Smooth muscle cell (in vitro differentiated cells): ENCODE data around the gene PALM. TPM values are rescaled to one million over a fixed set of nuclear protein-coding genes. Genes with fewer than 3 reads are reported as not detected.

Source experiments
- DNase-seq: peaks from one replicate; lab custom pipeline; 2025; ENCODE audit not compliant: unreplicated experiment; lab: John Stamatoyannopoulos, UW
- H2AFZ ChIP-seq: fragments of 200-600 bp; sonication (generic); 2 replicates; pipeline ENCODE4 v1.6.0; 2016; ENCODE audit warnings: antibody characterized with exemption, low read depth, mild to moderate bottlenecking
- H3F3A ChIP-seq: fragments of 200-600 bp; sonication (generic); 2 replicates; pipeline ENCODE4 v1.6.0; 2017; ENCODE audit warnings: antibody characterized with exemption, low read depth
- H3K27ac ChIP-seq: fragments of 200-600 bp; sonication (generic); 2 replicates; pipeline ENCODE4 v1.5.1; 2016; ENCODE audit warnings: low read depth, mild to moderate bottlenecking
- H3K27me3 ChIP-seq: fragments of 200-600 bp; sonication (generic); 2 replicates; pipeline ENCODE4 v1.6.1; 2016; ENCODE audit warnings: low read depth, mild to moderate bottlenecking
- H3K36me3 ChIP-seq: fragments of 200-600 bp; sonication (generic); 2 replicates; pipeline ENCODE4 v1.5.1; 2016; ENCODE audit warnings: low read depth
- H3K4me1 ChIP-seq: fragments of 200-600 bp; sonication (generic); 2 replicates; pipeline ENCODE4 v1.5.1; 2016; ENCODE audit warnings: low read depth
- H3K4me2 ChIP-seq: fragments of 200-600 bp; sonication (generic); 2 replicates; pipeline ENCODE4 v1.6.0; 2016; ENCODE audit warnings: mild to moderate bottlenecking
- H3K4me3 ChIP-seq: fragments of 200-600 bp; sonication (generic); 2 replicates; pipeline ENCODE4 v1.5.1; 2016; ENCODE audit warnings: mild to moderate bottlenecking
- H3K79me2 ChIP-seq: fragments of 200-600 bp; sonication (generic); 2 replicates; pipeline ENCODE4 v1.6.0; 2016; ENCODE audit warnings: low read depth, mild to moderate bottlenecking
- H3K9ac ChIP-seq: fragments of 200-600 bp; sonication (generic); 2 replicates; pipeline ENCODE4 v1.6.0; 2016; ENCODE audit warnings: low read depth
- H3K9me3 ChIP-seq: fragments of 200-600 bp; sonication (generic); replicated peaks from 2 replicates; pipeline ENCODE4 v1.5.1; 2016; ENCODE audit warnings: low read depth
- H4K20me1 ChIP-seq: fragments of 200-600 bp; sonication (generic); 2 replicates; pipeline ENCODE4 v1.6.0; 2016; ENCODE audit warnings: low read depth
- WGBS: methylation state at CpG from one replicate; pipeline ENCODE4 v1.1.7; 2016; ENCODE audit warnings: low lambda C conversion rate; 5-methylcytosine and 5-hydroxymethylcytosine counted together
- polyA plus RNA-seq: library from polyadenylated mRNA; unstranded; fragments of >200 nt; fragmentation: Nextera tagmentation; extraction: Ambion mirVana; gene quantifications from 2 replicates; pipeline ENCODE4 v1.2.1, GENCODE V29; 2016
- total RNA-seq: library from RNA; depleted of rRNA; stranded (reverse); fragments of >200 nt; gene quantifications from 2 replicates; pipeline ENCODE4 v1.2.3, GENCODE V29; 2014
- TF ChIP-seq, protein P1 (sequence below): fragments of 200-600 bp; sonication (generic); IDR thresholded peaks from 2 replicates; pipeline ENCODE4 v1.5.1; 2017; ENCODE audit warnings: borderline replicate concordance, mild to moderate bottlenecking, antibody characterized with exemption; ENCODE audit not compliant: insufficient read depth, poor library complexity, severe bottlenecking

PALM gene
- total and polyA plus RNA-seq, 2 experiments from 2014 or later = 11.1 to 16.6 TPM

DNA sequence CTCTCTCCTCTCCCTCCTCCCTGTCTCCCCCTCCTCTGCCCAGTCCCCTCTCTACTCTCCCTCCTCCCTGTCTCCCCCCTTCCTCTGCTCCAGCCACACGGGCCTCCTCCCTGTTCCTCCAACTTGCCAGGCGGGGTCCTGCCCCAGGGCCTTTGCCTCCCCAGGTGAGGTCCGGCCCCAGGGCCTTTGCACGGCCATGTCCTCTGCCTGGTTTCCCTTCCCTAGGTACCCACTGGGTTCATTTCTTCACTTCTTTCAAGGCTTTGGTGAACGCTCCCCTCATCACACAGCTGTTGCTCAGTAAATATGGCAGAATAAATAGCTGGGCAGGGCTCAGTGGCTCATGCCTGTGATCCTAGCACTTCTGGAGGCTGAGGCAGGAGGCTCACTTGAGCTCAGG is 63.3 kb downstream of the PALM start:
- no peaks in the 10 kb centered on the region for H3K79me2 ChIP-seq
- TF ChIP-seq, protein P1, sequence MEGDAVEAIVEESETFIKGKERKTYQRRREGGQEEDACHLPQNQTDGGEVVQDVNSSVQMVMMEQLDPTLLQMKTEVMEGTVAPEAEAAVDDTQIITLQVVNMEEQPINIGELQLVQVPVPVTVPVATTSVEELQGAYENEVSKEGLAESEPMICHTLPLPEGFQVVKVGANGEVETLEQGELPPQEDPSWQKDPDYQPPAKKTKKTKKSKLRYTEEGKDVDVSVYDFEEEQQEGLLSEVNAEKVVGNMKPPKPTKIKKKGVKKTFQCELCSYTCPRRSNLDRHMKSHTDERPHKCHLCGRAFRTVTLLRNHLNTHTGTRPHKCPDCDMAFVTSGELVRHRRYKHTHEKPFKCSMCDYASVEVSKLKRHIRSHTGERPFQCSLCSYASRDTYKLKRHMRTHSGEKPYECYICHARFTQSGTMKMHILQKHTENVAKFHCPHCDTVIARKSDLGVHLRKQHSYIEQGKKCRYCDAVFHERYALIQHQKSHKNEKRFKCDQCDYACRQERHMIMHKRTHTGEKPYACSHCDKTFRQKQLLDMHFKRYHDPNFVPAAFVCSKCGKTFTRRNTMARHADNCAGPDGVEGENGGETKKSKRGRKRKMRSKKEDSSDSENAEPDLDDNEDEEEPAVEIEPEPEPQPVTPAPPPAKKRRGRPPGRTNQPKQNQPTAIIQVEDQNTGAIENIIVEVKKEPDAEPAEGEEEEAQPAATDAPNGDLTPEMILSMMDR = no peak
- H3K4me3 ChIP-seq = no peak overlapping the region
- H2AFZ ChIP-seq = no peak overlapping the region
- no peaks in the 10 kb centered on the region for H3K27me3 ChIP-seq
- no peak overlapping the region for H3K9ac ChIP-seq
- H3K9me3 ChIP-seq = no peaks in the 10 kb centered on the region
- no peaks in the 10 kb centered on the region for H3K36me3 ChIP-seq
- H3K27ac ChIP-seq = no peak overlapping the region
- H3K4me2 ChIP-seq = no peak overlapping the region
- no peaks in the 10 kb centered on the region for H4K20me1 ChIP-seq
- DNase-seq = no peak
- no peaks in the 10 kb centered on the region for H3K4me1 ChIP-seq
- H3F3A ChIP-seq = peaks cover 4% of the 10 kb centered on the region
- 92% methylated on average over 4 of the region's 5 CpGs for WGBS

DNA sequence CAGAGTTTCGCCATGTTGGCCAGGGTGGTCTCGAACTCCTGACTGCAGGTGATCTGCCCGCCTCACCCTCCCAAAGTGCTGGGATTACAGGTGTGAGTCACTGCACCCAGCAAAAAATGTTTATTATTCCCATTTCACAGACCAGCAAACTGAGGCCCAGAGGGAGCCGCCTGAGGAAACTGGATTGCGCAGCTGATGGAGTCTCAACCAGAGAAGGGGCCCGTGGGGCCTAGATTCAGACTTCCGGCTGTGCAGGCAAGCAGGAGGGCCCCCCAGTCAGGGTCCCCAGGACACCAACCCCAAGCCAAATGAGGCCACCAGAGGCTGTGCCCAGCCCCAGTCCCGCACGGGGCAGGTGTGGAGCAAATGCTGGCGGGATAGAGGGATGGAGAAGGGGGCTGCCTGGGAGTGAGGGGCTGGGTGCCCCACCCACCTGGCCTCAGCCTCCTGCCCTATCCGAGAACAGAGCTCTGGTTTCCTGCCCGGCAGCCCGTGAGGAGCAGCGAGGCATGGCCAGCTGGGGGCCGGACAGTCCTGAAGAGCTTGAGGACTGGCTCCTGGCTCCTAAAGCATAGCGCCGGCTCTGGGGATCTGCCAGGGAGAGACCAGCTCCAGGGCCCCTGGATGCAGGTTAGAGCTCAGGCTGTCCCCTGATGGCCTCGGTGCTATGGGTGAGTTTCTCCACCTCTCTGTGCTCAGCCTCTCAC is 64.1 kb downstream of the PALM start:
- no peaks in the 10 kb centered on the region for H4K20me1 ChIP-seq
- H3K4me2 ChIP-seq = no peak overlapping the region
- H3K27ac ChIP-seq = no peak overlapping the region
- H3K4me3 ChIP-seq = no peak overlapping the region
- no peaks in the 10 kb centered on the region for H3K79me2 ChIP-seq
- H3F3A ChIP-seq = peaks cover 4% of the 10 kb centered on the region
- no peaks in the 10 kb centered on the region for H3K4me1 ChIP-seq
- H3K9ac ChIP-seq = no peak overlapping the region
- H3K36me3 ChIP-seq = no peaks in the 10 kb centered on the region
- no peak overlapping the region for H2AFZ ChIP-seq
- no peaks in the 10 kb centered on the region for H3K9me3 ChIP-seq
- TF ChIP-seq, protein P1 = no peak
- 72% methylated on average over 18 of the region's 18 CpGs for WGBS
- H3K27me3 ChIP-seq = no peaks in the 10 kb centered on the region
- DNase-seq = no peak

DNA sequence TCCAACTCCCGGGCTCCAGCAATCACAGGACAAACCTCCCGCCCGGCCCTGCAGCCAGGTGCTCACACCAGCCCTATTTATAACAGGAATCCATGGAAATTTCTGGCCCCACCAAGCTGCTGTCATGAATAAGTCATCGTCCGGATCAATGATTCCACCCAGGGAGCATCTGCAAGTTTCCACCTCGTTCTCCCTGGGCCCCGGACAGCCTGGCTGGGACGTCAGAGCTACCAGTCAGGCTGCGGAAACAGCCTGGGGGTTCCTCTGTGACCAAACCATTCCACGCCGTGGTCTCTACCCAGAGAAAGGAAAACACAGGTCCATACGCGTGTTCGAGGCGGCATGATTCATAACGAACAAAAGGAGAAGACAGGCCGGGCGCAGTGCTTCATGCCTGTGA is 67.8 kb downstream of the PALM start:
- WGBS = 90% methylated on average over 18 of the region's 18 CpGs
- Histone ChIP-seq H3K9ac (no peak overlapping the region), H3K27ac (no peak overlapping the region), H3K4me1 (no peaks in the 10 kb centered on the region), H3K27me3 (no peaks in the 10 kb centered on the region), H3K4me2 (no peak overlapping the region), H3K36me3 (no peaks in the 10 kb centered on the region), H2AFZ (no peak overlapping the region), H4K20me1 (no peaks in the 10 kb centered on the region), H3K4me3 (no peak overlapping the region), H3K79me2 (no peaks in the 10 kb centered on the region), H3F3A (no peaks in the 10 kb centered on the region), H3K9me3 (no peaks in the 10 kb centered on the region)
- TF ChIP-seq, protein P1 = no peak
- DNase-seq = no peak
